IPS-18a (cell line): ENCODE results near the gene SIL1.
"Not testable (repeated sequence)": the region's sequence is repeated elsewhere in the genome, so short reads cannot be mapped to it uniquely, and the experiment has no call there.

Experiments
- H3K27ac ChIP-seq: one replicate; pipeline ENCODE4 v1.5.1; 2013; ENCODE audit warnings: low read length
- H3K27me3 ChIP-seq: one replicate; pipeline ENCODE4 v1.6.1; 2013; ENCODE audit warnings: mild to moderate bottlenecking, low read length; ENCODE audit not compliant: control insufficient read depth, insufficient read depth
- H3K36me3 ChIP-seq: one replicate; pipeline ENCODE4 v1.6.1; 2013; ENCODE audit warnings: low read depth, low read length; ENCODE audit not compliant: control insufficient read depth
- H3K4me1 ChIP-seq: one replicate; pipeline ENCODE4 v1.6.1; 2013; ENCODE audit warnings: low read depth, low read length; ENCODE audit not compliant: control insufficient read depth
- H3K4me3 ChIP-seq: one replicate; pipeline ENCODE4 v1.5.1; 2013; ENCODE audit warnings: low read length
- H3K9ac ChIP-seq: one replicate; pipeline ENCODE4 v1.6.1; 2013; ENCODE audit warnings: mild to moderate bottlenecking, low read length, moderate library complexity
- H3K9me3 ChIP-seq: one replicate; pipeline ENCODE4 v1.6.1; 2013; ENCODE audit warnings: low read depth, low read length; ENCODE audit not compliant: control insufficient read depth

SIL1 gene

DNA sequence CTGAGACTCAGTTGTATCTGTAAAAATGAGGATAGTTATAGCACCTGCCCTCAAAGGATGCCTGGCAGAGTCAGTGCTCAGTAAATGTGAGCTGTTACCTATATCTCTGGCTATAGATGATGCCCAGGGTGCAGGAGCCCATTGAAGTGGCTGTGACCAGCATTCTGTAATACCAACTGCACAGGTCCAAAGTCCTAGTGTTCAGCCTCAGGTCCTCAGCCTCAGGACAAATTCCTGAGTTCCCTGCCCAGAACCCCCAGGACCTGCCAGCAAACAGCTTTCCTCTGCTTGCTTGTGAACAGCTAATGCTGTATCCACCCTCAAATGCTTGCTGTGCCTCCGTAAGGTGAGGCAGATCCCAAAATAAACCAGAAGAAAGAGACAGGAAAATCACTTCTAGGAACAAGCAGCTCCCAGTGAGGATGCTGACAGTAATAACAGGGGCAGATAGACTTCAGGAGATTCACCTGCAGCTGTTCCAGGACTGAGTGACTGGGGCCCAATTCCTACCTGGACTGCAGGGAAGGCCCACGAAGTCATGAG is 80.8 kb downstream of the SIL1 start:
- Histone ChIP-seq H3K4me1 (no peaks in the 10 kb centered on the region), H3K27me3 (no peaks in the 10 kb centered on the region), H3K9ac (no peak overlapping the region), H3K36me3 (no peaks in the 10 kb centered on the region), H3K4me3 (no peak overlapping the region), H3K27ac (no peak overlapping the region), H3K9me3 (no peaks in the 10 kb centered on the region)

- H3K9me3 ChIP-seq = no peaks in the 10 kb centered on the region
- no peak overlapping the region for H3K4me3 ChIP-seq
- H3K9ac ChIP-seq = no peak overlapping the region
- no peaks in the 10 kb centered on the region for H3K36me3 ChIP-seq
- no peak overlapping the region for H3K27ac ChIP-seq
- no peaks in the 10 kb centered on the region for H3K4me1 ChIP-seq
- no peaks in the 10 kb centered on the region for H3K27me3 ChIP-seq
Measured at GRCh38 chr5:139116100-139116655, 82.0 kb downstream of the SIL1 start.

- no peak overlapping the region for H3K4me3 ChIP-seq
- no peaks in the 10 kb centered on the region for H3K9me3 ChIP-seq
- H3K27ac ChIP-seq = no peak overlapping the region
- H3K36me3 ChIP-seq = no peaks in the 10 kb centered on the region
- H3K9ac ChIP-seq = no peak overlapping the region
- no peaks in the 10 kb centered on the region for H3K4me1 ChIP-seq
- H3K27me3 ChIP-seq = no peaks in the 10 kb centered on the region
Measured at GRCh38 chr5:139113892-139114291, 84.3 kb downstream of the SIL1 start.

GRCh38 chr5:139112362-139112761 is 85.8 kb downstream of the SIL1 start:
- H3K9me3 ChIP-seq, H3K36me3 ChIP-seq, H3K9ac ChIP-seq, H3K27ac ChIP-seq, H3K4me3 ChIP-seq, H3K27me3 ChIP-seq, H3K4me1 ChIP-seq: not testable (repeated sequence)

GRCh38 chr5:139110526-139111168 is 87.5 kb downstream of the SIL1 start:
- H3K36me3 ChIP-seq = no peaks in the 10 kb centered on the region

DNA sequence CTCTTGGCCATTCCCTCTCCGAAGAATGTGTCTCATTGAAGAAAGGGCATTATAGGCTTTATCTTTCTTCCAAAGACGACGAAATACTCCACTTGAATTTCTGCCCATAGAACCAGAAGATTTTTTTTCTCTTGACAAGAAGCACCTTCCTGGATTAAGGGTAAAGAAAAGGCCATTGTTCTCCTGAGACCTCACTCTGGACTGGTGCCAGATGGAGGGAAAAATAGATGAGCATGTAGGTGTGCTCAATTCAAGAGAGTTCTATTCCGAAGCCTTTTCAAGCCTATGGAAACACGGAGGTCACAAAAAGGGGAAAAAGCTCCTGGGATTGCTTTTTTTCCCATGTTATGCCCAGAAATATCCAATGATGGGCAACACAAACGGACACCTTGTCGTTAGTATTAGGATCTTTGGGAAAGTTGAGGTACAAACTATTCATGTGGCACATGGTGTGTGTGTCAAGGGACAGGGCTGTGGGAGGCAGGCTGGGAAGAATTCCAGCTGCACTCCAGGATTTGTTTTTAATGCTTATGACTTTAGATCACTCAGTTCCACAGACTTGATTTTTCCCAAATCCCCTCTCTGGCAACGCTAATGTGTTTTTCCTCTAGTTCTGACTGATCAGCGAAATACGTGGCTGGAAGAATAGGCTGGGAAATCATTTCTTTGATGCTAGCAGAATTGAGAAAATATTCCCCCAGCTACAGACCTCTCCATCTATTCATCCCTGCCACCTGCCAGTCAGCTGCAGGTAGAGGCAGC is 89.9 kb downstream of the SIL1 start:
- H3K4me3 ChIP-seq = no peak overlapping the region
- no peak overlapping the region for H3K27ac ChIP-seq
- H3K4me1 ChIP-seq = peaks cover 9% of the 10 kb centered on the region
- H3K27me3 ChIP-seq = no peaks in the 10 kb centered on the region
- no peaks in the 10 kb centered on the region for H3K9me3 ChIP-seq
- H3K9ac ChIP-seq = no peak overlapping the region
- no peaks in the 10 kb centered on the region for H3K36me3 ChIP-seq

More at GRCh38 chr5:139110526-139111168, 87.5 kb downstream of the SIL1 start:
- no peak overlapping the region for H3K9ac ChIP-seq
- H3K4me3 ChIP-seq = no peak overlapping the region
- no peaks in the 10 kb centered on the region for H3K27me3 ChIP-seq
- no peaks in the 10 kb centered on the region for H3K9me3 ChIP-seq
- H3K4me1 ChIP-seq = no peaks in the 10 kb centered on the region
- no peak overlapping the region for H3K27ac ChIP-seq

GRCh38 chr5:139105621-139106071 is 92.5 kb downstream of the SIL1 start:
- no peaks in the 10 kb centered on the region for H3K27me3 ChIP-seq
- H3K4me3 ChIP-seq = no peak overlapping the region
- H3K9ac ChIP-seq = no peak overlapping the region
- peaks cover 10% of the 10 kb centered on the region for H3K4me1 ChIP-seq
- no peaks in the 10 kb centered on the region for H3K9me3 ChIP-seq
- H3K36me3 ChIP-seq = no peaks in the 10 kb centered on the region
- no peak overlapping the region for H3K27ac ChIP-seq

DNA sequence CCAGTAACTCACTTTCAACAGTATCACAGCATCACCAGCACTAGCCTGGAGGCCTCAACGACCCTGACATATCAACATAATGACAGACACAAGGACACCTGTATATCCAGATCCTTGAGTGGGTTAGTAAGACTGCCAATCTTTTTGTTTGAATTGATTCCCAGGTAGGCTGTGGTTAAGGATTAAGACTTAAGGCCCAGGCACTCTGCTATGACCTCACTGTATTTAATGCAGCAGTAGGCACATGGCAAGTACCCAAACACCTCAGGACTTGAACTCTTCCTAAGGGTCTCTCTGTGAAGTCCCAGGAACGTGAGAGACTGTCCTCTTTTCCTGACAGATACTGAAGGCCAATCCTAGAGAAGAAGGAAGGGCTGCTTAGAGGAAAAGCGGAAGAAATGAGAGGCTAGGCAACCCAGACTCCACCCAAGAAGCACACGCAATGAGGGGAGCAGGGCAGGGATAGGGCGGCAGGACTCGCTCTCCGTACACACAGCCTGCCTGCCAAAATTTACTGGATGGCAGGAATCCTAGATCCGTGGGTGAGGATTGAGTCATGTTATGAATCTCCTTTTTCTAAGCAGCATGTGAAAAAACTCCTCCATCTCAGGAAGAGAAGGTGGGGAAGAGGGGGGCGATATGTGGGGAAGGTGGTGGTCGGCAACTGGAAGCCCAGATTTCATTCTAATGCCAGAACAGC is 93.4 kb downstream of the SIL1 start:
- Histone ChIP-seq H3K27ac (no peak overlapping the region), H3K36me3 (no peaks in the 10 kb centered on the region), H3K4me3 (no peak overlapping the region), H3K4me1 (peaks cover 10% of the 10 kb centered on the region), H3K9ac (no peak overlapping the region), H3K9me3 (no peaks in the 10 kb centered on the region), H3K27me3 (no peaks in the 10 kb centered on the region)

- Histone ChIP-seq H3K4me3 (no peak overlapping the region), H3K36me3 (no peaks in the 10 kb centered on the region), H3K27ac (no peak overlapping the region), H3K4me1 (peaks cover 10% of the 10 kb centered on the region), H3K9ac (no peak overlapping the region), H3K27me3 (no peaks in the 10 kb centered on the region), H3K9me3 (no peaks in the 10 kb centered on the region)
Measured at GRCh38 chr5:139103762-139104161, 94.4 kb downstream of the SIL1 start.

DNA sequence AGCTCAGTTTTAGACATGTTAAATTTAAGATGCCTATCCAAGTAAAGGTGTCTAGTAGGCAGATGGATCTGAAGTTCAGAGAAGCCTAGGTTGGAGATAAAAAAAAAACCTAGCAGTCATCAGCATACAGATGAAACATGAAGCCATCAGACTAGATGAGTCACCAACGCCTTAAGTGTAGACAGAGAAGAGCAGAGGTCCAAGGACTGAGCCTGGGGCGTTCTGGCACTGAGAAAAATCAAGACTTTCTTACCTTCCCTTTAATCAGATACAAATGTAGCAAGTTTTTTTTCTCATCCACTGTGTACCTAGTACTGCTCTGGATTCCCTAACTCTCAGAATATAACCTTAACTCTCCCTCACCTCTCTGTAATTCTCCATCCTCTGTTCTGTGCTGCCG is 97.3 kb downstream of the SIL1 start:
- Histone ChIP-seq H3K27me3 (no peaks in the 10 kb centered on the region), H3K9me3 (no peaks in the 10 kb centered on the region), H3K4me3 (no peak overlapping the region), H3K36me3 (no peaks in the 10 kb centered on the region), H3K27ac (no peak overlapping the region), H3K9ac (no peak overlapping the region), H3K4me1 (peaks cover 10% of the 10 kb centered on the region)
